ENCODE results near the gene RBPJ.

DNA sequence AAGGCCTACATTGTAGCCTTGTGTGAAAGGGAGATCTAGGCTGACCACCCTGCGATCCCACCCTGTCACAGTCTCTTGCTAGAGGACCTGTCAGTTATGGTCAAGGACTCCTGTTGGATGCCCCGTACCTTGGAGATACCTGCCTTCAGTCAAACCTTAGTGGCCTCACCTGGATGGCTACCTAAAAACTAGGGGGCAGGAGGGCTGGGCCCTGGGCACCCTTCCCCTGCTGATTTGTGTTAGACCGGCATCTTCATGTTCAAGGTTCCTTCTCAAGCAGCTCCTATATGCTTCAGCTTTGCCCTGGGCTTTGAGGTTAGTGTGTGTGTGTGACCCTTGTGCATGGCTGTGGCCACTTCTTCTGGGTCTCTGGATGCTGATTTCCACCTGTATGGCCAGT, 134.1 kb downstream of the RBPJ start:
- TF ChIP-seq POLR2A (IDR thresholded peaks at IDR 0.05) = no peak
- TF ChIP-seq, protein P1, sequence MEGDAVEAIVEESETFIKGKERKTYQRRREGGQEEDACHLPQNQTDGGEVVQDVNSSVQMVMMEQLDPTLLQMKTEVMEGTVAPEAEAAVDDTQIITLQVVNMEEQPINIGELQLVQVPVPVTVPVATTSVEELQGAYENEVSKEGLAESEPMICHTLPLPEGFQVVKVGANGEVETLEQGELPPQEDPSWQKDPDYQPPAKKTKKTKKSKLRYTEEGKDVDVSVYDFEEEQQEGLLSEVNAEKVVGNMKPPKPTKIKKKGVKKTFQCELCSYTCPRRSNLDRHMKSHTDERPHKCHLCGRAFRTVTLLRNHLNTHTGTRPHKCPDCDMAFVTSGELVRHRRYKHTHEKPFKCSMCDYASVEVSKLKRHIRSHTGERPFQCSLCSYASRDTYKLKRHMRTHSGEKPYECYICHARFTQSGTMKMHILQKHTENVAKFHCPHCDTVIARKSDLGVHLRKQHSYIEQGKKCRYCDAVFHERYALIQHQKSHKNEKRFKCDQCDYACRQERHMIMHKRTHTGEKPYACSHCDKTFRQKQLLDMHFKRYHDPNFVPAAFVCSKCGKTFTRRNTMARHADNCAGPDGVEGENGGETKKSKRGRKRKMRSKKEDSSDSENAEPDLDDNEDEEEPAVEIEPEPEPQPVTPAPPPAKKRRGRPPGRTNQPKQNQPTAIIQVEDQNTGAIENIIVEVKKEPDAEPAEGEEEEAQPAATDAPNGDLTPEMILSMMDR (IDR thresholded peaks at IDR 0.05) = no peak
- no peak for TF ChIP-seq EP300 (IDR thresholded peaks at IDR 0.05)

Data from tibial nerve (tissue), 4 donors.